ENCODE data around the gene ADAD1. TPM values are rescaled to one million over a fixed set of nuclear protein-coding genes. Genes with fewer than 3 reads are reported as not detected.

Gene ADAD1
- total RNA-seq, 1 experiment from 2014 or later = not detected

GRCh38 chr4:122434285-122434684 is 55.5 kb downstream of the ADAD1 start:
- Histone ChIP-seq H3K23me2 (ENCODE audit: insufficient read length, low read depth, low read length, poor library complexity, severe bottlenecking) (no peaks in the 10 kb centered on the region), H3K4me1 (ENCODE audit: insufficient read depth, low read length) (no peaks in the 10 kb centered on the region), H3K23ac (ENCODE audit: insufficient read length, low read depth, low read length) (no peak overlapping the region), H2AFZ (ENCODE audit: low read length) (no peak overlapping the region), H3K79me2 (ENCODE audit: insufficient read depth, low read length) (no peaks in the 10 kb centered on the region), H3K4me2 (ENCODE audit: insufficient read depth, insufficient read length, low read length) (no peak overlapping the region), H4K8ac (replicated peaks; ENCODE audit: insufficient read length, low read depth, low read length) (no peak overlapping the region), H3T11ph (ENCODE audit: low read length) (no peak overlapping the region), H4K20me1 (ENCODE audit: control insufficient read depth, insufficient read depth, insufficient read length) (no peaks in the 10 kb centered on the region), H2BK20ac (ENCODE audit: low read depth, low read length, poor library complexity, severe bottlenecking) (no peak overlapping the region), H4K5ac (ENCODE audit: insufficient read length, low read depth, low read length) (no peak overlapping the region), H2BK12ac (ENCODE audit: insufficient read length, low read depth, low read length) (no peak overlapping the region), H3K4ac (ENCODE audit: low read depth, low read length) (no peak overlapping the region), H3K18ac (ENCODE audit: insufficient read length, low read depth, low read length) (no peak overlapping the region), H3K27me3 (ENCODE audit: insufficient read depth, low read length) (no peaks in the 10 kb centered on the region), H4K91ac (ENCODE audit: insufficient read length, low read depth, low read length) (no peak overlapping the region), H2BK120ac (ENCODE audit: low read depth, low read length, poor library complexity, severe bottlenecking) (no peak overlapping the region), H3K27ac (ENCODE audit: insufficient read length, low read depth, low read length) (no peak overlapping the region), H3K14ac (ENCODE audit: insufficient read depth, low read length) (no peak overlapping the region), H2AK5ac (ENCODE audit: insufficient read length, low read length) (no peak overlapping the region), H3K79me1 (ENCODE audit: insufficient read depth, low read depth, low read length, poor library complexity, severe bottlenecking) (no peaks in the 10 kb centered on the region), H3K9me3 (ENCODE audit: control insufficient read depth, low read depth, low read length) (no peaks in the 10 kb centered on the region), H2BK5ac (ENCODE audit: insufficient read length, low read length) (no peak overlapping the region), H3K56ac (ENCODE audit: insufficient read length, low read depth, low read length) (no peak overlapping the region), H3K9ac (ENCODE audit: extremely low read depth, insufficient read length, low read length) (no peak overlapping the region), H2BK15ac (ENCODE audit: low read depth, low read length) (no peak overlapping the region)
- Mint-ChIP-seq H3K4me3 (no peak overlapping the region), H3K27ac (no peak overlapping the region), H3K4me1 (no peaks in the 10 kb centered on the region), H3K27me3 (ENCODE audit: low read depth) (no peaks in the 10 kb centered on the region), H3K36me3 (ENCODE audit: insufficient read depth in 1 of 3, low read depth in 3 of 3) (no peaks in the 10 kb centered on the region), H3K9me3 (no peaks in the 10 kb centered on the region)
- no CpG with 5 or more reads among the region's 3 CpGs for WGBS (ENCODE audit: extremely low coverage, insufficient read length, low lambda C conversion rate)
- TF ChIP-seq CTCF (conservative IDR thresholded peaks at IDR 0.05) = no peak
- DNase-seq = no peak
